ENCODE data around the gene KCNIP4. TPM values are rescaled to one million over a fixed set of nuclear protein-coding genes. Genes with fewer than 3 reads are reported as not detected.
A peak's percentile ranks its signal among the peaks of the same experiment; 100 is the strongest.

Gene KCNIP4
- total RNA-seq, 1 experiment from 2014 or later, result 0.91 TPM

GRCh38 chr4:21470535-21470934 lies 478.0 kb downstream of the KCNIP4 start:
- CTCF ChIA-PET, result interaction anchor here (0.6 to 5.0 kb wide), 25 partner anchors 11 to 710 kb away, joined by 3 to 107 read pairs (median 6); no protein-coding TSS in a partner anchor
- peak overlapping the region; percentile 62 for H3K27ac Mint-ChIP-seq (ENCODE audit: low read depth, unreplicated experiment)
- DNase-seq (ENCODE audit: unreplicated experiment), result peak; percentile 91
- no peaks in the 10 kb centered on the region for H3K9me3 Mint-ChIP-seq (ENCODE audit: unreplicated experiment)
- intact Hi-C loops (cut with micrococcal nuclease), result no loop called here
- peaks cover 25% of the 10 kb centered on the region for H3K4me1 Mint-ChIP-seq (ENCODE audit: insufficient read depth, unreplicated experiment)
- no peaks in the 10 kb centered on the region for H3K36me3 Mint-ChIP-seq (ENCODE audit: insufficient read depth, unreplicated experiment)
- H3K27me3 Mint-ChIP-seq (ENCODE audit: insufficient read depth, unreplicated experiment), result peaks cover 10% of the 10 kb centered on the region
- POLR2A ChIA-PET, result interaction anchor here (1.0 to 2.8 kb wide), 7 partner anchors 20 to 289 kb away, joined by 3 to 20 read pairs (median 9); no protein-coding TSS in a partner anchor
- BruUV-seq (replicated peaks), result no TSS peak
- TF ChIP-seq CTCF (IDR thresholded peaks at IDR 0.05; ENCODE audit: unreplicated experiment), result no peak
- H3K4me3 Mint-ChIP-seq (ENCODE audit: unreplicated experiment), result no peak overlapping the region

- H3K4me1 Mint-ChIP-seq (ENCODE audit: insufficient read depth, unreplicated experiment), result peaks cover 25% of the 10 kb centered on the region
- intact Hi-C loops (cut with micrococcal nuclease), result loop anchor here (1.0 to 5.0 kb wide), 3 partner anchors 272 to 696 kb away; no protein-coding TSS in a partner anchor
- peaks cover 10% of the 10 kb centered on the region for H3K27me3 Mint-ChIP-seq (ENCODE audit: insufficient read depth, unreplicated experiment)
- H3K9me3 Mint-ChIP-seq (ENCODE audit: unreplicated experiment), result no peaks in the 10 kb centered on the region
- no TSS peak for BruUV-seq (replicated peaks)
- DNase-seq (ENCODE audit: unreplicated experiment), result peak; percentile 47
- POLR2A ChIA-PET, result interaction anchor here (0.6 to 2.8 kb wide), 10 partner anchors 19 to 928 kb away, joined by 3 to 20 read pairs (median 4); no protein-coding TSS in a partner anchor
- H3K4me3 Mint-ChIP-seq (ENCODE audit: unreplicated experiment), result no peak overlapping the region
- peak overlapping the region; percentile 62 for H3K27ac Mint-ChIP-seq (ENCODE audit: low read depth, unreplicated experiment)
- no peaks in the 10 kb centered on the region for H3K36me3 Mint-ChIP-seq (ENCODE audit: insufficient read depth, unreplicated experiment)
- CTCF ChIA-PET, result interaction anchor here (0.5 to 5.0 kb wide), 46 partner anchors 10 to 709 kb away, joined by 3 to 107 read pairs (median 4); no protein-coding TSS in a partner anchor
- peak; percentile 63 for TF ChIP-seq CTCF (IDR thresholded peaks at IDR 0.05; ENCODE audit: unreplicated experiment)
Observed at GRCh38 chr4:21469438-21470300, 478.9 kb downstream of the KCNIP4 start.

GRCh38 chr4:21467551-21467950 lies 481.0 kb downstream of the KCNIP4 start:
- intact Hi-C loops (cut with micrococcal nuclease), result loop anchor here (5.0 kb wide), 1 partner anchor 270 kb away; no protein-coding TSS in a partner anchor
- DNase-seq (ENCODE audit: unreplicated experiment), result no peak
- H3K27me3 Mint-ChIP-seq (ENCODE audit: insufficient read depth, unreplicated experiment), result peaks cover 10% of the 10 kb centered on the region
- no peak for TF ChIP-seq CTCF (IDR thresholded peaks at IDR 0.05; ENCODE audit: unreplicated experiment)
- no peak overlapping the region for H3K4me3 Mint-ChIP-seq (ENCODE audit: unreplicated experiment)
- ChIA-PET CTCF (interaction anchor here (0.6 to 5.0 kb wide), 12 partner anchors 14 to 694 kb away, joined by 3 to 107 read pairs (median 4); no protein-coding TSS in a partner anchor), POLR2A (interaction anchor here (0.9 to 1.4 kb wide), 2 partner anchors 40 to 282 kb away, joined by 4 read pairs; no protein-coding TSS in a partner anchor)
- H3K27ac Mint-ChIP-seq (ENCODE audit: low read depth, unreplicated experiment), result no peak overlapping the region
- BruUV-seq (replicated peaks), result no TSS peak
- no peaks in the 10 kb centered on the region for H3K9me3 Mint-ChIP-seq (ENCODE audit: unreplicated experiment)
- H3K4me1 Mint-ChIP-seq (ENCODE audit: insufficient read depth, unreplicated experiment), result peaks cover 31% of the 10 kb centered on the region
- no peaks in the 10 kb centered on the region for H3K36me3 Mint-ChIP-seq (ENCODE audit: insufficient read depth, unreplicated experiment)
